NT2/D1 (cell line): ENCODE measurements around the gene PLA2G2C.

Experiments
- DNase-seq: peaks from one replicate; pipeline ENCODE4 v3.0.0-alpha.2; 2011; ENCODE audit warnings: low read depth, low spot score
- H3K27me3 ChIP-seq: 2 replicates; pipeline ENCODE4 v1.6.0; 2011; ENCODE audit warnings: mild to moderate bottlenecking; ENCODE audit not compliant: insufficient read length, insufficient read depth
- H3K36me3 ChIP-seq: 2 replicates; pipeline ENCODE4 v1.6.1; 2011; ENCODE audit warnings: mild to moderate bottlenecking, low read length, mixed read lengths; ENCODE audit not compliant: insufficient read depth, insufficient read length
- H3K4me1 ChIP-seq: 2 replicates; pipeline ENCODE4 v1.5.1; 2011; ENCODE audit not compliant: insufficient read depth, insufficient read length
- H3K4me3 ChIP-seq: 2 replicates; pipeline ENCODE4 v1.5.1; 2011; ENCODE audit warnings: low read depth; ENCODE audit not compliant: insufficient read length
- H3K9ac ChIP-seq: 2 replicates; pipeline ENCODE4 v1.6.0; 2011; ENCODE audit warnings: low read depth; ENCODE audit not compliant: insufficient read length
- H3K9me3 ChIP-seq: 2 replicates; pipeline ENCODE4 v1.5.1; 2011; ENCODE audit warnings: mild to moderate bottlenecking, low read length; ENCODE audit not compliant: insufficient read depth
- SUZ12 ChIP-seq: IDR thresholded peaks from 2 replicates; pipeline ENCODE4 v1.6.1; 2011; ENCODE audit not compliant: insufficient read length, insufficient read depth; ENCODE audit errors: extremely low read depth
- YY1 ChIP-seq: IDR thresholded peaks from 2 replicates; pipeline ENCODE4 v1.6.1; 2011; ENCODE audit not compliant: insufficient read length, insufficient read depth
- ZNF274 ChIP-seq: IDR thresholded peaks from 2 replicates; pipeline ENCODE4 v1.6.1; 2011; ENCODE audit warnings: mild to moderate bottlenecking, low read depth, low read length

Gene PLA2G2C

DNA sequence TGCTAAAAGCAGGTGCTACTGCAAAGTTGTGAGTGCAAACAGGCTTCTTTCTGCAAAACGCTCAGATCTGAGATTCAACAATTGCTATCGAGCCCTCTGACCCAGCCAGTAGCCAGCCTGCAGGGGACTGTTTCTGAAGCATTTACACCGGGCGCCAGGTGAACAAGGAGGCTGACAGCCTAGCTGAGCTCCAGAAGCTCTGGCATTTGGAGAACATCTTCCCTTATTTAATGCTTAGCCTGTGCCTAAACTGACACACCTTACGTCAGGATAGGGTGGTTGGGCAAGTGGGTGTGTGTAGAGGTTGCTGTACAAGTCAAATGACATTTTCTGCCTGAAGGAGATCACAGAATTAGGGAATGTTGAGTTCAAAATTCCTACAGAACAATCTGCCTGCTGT lies 15.8 kb upstream of the PLA2G2C start:
- Histone ChIP-seq H3K9me3 (no peaks in the 10 kb centered on the region), H3K9ac (no peak overlapping the region), H3K27me3 (no peaks in the 10 kb centered on the region), H3K36me3 (no peaks in the 10 kb centered on the region), H3K4me1 (peaks cover 7% of the 10 kb centered on the region), H3K4me3 (no peak overlapping the region)
- TF ChIP-seq SUZ12: no peak
- no peak for TF ChIP-seq ZNF274
- no peak for TF ChIP-seq YY1
- DNase-seq: no peak

DNA sequence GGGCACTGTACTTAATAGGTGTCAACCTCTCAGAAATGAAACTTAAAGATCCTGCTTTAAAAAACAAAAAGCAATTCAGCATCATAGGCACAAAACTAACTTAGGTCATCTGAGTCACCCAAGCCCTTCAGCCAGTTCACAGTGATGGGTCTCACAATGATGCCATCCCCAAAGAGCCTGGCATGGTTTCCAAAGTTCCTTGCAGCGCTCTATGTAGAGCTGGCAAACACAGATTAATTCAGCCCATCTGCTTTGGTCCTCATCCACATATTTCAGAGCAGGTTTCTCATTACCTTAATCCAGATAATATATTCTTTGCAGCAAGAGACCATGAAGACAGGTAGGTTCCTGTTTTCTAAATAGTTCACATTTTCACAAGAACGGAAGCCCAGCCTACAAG lies 14.6 kb upstream of the PLA2G2C start:
- no peak overlapping the region for H3K4me3 ChIP-seq
- TF ChIP-seq YY1: no peak
- no peak for TF ChIP-seq SUZ12
- no peak for TF ChIP-seq ZNF274
- no peaks in the 10 kb centered on the region for H3K9me3 ChIP-seq

DNA sequence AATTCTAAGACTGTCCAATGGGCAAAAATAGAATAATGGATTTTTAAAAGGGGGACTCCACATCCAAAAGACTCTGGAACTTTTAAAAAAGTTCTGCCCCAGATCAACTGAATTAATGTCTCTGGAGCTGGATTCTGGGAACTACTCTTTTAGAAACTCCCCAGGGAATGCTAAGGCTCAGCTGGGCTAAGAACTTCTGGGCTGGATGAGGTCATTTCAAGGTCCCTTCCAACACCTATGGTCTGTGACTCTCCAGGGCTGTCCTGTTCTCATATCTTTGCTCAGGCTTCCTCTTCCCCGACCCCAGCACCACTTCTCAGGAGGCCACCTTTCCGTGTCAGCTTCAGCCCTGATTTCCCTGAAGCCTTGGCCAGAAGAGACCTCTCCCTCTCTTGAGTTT lies 13.5 kb upstream of the PLA2G2C start:
- Histone ChIP-seq H3K9ac (no peak overlapping the region), H3K4me1 (peaks cover 7% of the 10 kb centered on the region)

More for the DNA sequence above, 14.6 kb upstream of the PLA2G2C start:
- no peak overlapping the region for H3K9ac ChIP-seq
- no peaks in the 10 kb centered on the region for H3K36me3 ChIP-seq
- H3K4me1 ChIP-seq: peaks cover 7% of the 10 kb centered on the region
- H3K27me3 ChIP-seq: no peaks in the 10 kb centered on the region
- DNase-seq: no peak

DNA sequence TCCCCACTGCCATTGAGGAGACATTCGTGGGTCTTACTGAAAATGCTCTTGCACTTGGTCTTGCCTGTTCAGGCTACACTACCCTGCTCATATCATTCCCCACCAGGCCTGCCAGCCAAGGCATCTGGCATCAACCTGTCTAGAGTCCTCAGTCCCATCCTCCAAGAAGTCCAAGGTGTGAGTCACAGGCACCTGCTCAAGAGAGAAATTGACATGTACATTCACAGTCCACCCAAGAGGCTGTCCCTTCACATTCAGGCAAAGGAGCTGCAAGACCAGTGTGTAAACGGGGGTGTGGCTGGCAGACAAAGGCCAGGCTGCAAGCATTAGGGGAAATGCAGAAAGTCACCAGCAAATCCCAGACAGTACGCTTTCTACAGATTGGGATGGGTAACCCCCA lies 13.1 kb upstream of the PLA2G2C start:
- no peak for DNase-seq
- Histone ChIP-seq H3K36me3 (no peaks in the 10 kb centered on the region), H3K9me3 (no peaks in the 10 kb centered on the region), H3K4me3 (no peak overlapping the region), H3K27me3 (no peaks in the 10 kb centered on the region), H3K9ac (no peak overlapping the region), H3K4me1 (peaks cover 7% of the 10 kb centered on the region)
- TF ChIP-seq ZNF274: no peak
- no peak for TF ChIP-seq SUZ12
- TF ChIP-seq YY1: no peak

More for the DNA sequence above, 13.5 kb upstream of the PLA2G2C start:
- H3K27me3 ChIP-seq: no peaks in the 10 kb centered on the region
- no peak overlapping the region for H3K4me3 ChIP-seq
- H3K36me3 ChIP-seq: no peaks in the 10 kb centered on the region
- TF ChIP-seq YY1: no peak
- TF ChIP-seq ZNF274: no peak
- no peak for TF ChIP-seq SUZ12
- DNase-seq: no peak
- no peaks in the 10 kb centered on the region for H3K9me3 ChIP-seq

DNA sequence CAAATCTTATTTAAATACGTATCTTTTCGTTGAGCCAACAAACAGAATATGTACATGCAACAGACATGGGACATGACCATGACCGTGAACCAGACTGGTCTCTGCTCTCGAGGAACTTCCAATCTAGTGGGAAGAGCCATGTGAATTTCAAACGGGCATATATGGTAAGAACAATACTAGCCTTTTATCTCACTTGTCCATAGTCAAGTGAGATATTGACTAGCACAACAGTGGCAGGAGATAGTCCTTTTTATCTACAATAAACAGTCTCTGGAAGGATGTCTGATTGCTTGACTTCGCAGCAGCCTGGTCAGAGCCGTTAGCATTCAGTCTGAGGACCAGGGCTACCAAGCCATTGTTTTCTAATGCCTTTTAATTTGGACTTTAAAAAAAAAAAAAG lies 12.6 kb upstream of the PLA2G2C start:
- H3K27me3 ChIP-seq: no peaks in the 10 kb centered on the region
- H3K4me1 ChIP-seq: peaks cover 7% of the 10 kb centered on the region
- no peak for DNase-seq
- H3K9me3 ChIP-seq: no peaks in the 10 kb centered on the region
- no peak overlapping the region for H3K9ac ChIP-seq
- TF ChIP-seq YY1: no peak
- TF ChIP-seq SUZ12: no peak
- TF ChIP-seq ZNF274: no peak
- no peaks in the 10 kb centered on the region for H3K36me3 ChIP-seq
- no peak overlapping the region for H3K4me3 ChIP-seq

DNA sequence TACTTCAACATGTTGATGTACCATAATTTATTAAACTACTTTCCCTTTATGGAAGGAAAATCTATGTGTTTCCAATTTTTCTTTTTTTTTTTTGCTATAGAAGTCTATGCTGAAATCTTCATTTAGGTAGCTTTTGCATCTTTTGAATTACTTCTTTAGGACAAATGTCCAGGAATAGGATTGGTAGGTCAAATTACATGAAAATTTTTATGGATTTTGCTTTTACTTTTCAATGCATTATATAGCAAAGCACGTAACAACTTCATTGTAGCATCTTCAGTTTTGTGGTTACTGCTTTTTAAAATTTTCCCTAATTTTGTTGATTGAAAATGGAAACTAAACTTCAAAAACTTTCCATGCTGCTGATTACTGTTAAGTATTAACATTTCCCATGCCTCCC lies 12.0 kb upstream of the PLA2G2C start:
- DNase-seq: no peak
- H3K4me1 ChIP-seq: peaks cover 7% of the 10 kb centered on the region
- no peak for TF ChIP-seq SUZ12
- H3K4me3 ChIP-seq: no peak overlapping the region
- no peaks in the 10 kb centered on the region for H3K9me3 ChIP-seq
- no peaks in the 10 kb centered on the region for H3K27me3 ChIP-seq
- no peak overlapping the region for H3K9ac ChIP-seq
- no peaks in the 10 kb centered on the region for H3K36me3 ChIP-seq

DNA sequence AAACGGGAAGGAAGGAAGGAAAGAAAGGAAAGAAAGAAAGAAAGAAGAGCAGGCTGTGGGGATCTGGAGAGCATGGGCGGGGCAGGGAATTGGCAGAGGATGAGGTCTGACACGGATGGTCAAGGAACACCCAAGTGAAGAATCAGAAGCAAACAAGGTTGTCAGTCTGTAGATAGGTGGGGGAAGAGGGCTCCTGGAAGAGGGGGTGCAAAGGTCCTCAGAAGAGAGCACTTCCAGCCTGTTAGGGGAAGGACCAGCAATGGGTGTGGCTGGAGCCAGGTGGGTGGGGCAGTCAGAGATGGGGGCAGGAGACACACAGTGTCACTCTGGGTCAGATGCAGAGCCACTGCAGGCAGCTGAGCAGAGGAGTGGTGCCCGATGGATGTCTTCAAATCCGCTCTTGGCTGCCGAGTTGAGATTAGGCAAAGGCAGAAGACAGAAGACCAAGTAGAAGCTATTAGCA lies 11.0 kb upstream of the PLA2G2C start:
- Histone ChIP-seq H3K4me3 (no peak overlapping the region), H3K4me1 (peaks cover 7% of the 10 kb centered on the region), H3K9me3 (no peaks in the 10 kb centered on the region), H3K9ac (no peak overlapping the region), H3K27me3 (no peaks in the 10 kb centered on the region), H3K36me3 (no peaks in the 10 kb centered on the region)
- TF ChIP-seq ZNF274 (no peak), YY1 (no peak), SUZ12 (no peak)
- DNase-seq: no peak

DNA sequence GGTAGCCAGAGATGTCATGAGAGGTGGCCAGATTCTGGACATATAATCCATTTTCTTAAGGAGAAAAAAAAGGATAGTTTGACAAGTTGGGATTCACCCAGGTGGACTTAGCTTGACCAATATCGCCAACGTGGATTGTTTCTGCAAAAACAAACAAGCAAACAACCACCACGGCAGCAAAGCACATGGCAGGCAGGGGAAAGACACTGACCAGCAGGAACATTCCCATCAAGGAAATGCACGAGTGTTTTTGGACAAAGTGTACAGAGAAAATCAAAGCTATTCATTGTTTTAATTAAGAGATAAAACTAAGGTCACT lies 9.1 kb upstream of the PLA2G2C start:
- no peaks in the 10 kb centered on the region for H3K9me3 ChIP-seq
- no peak overlapping the region for H3K9ac ChIP-seq
- DNase-seq: no peak
- H3K27me3 ChIP-seq: no peaks in the 10 kb centered on the region
- TF ChIP-seq SUZ12 (no peak), YY1 (no peak), ZNF274 (no peak)
- no peaks in the 10 kb centered on the region for H3K36me3 ChIP-seq
- peaks cover 7% of the 10 kb centered on the region for H3K4me1 ChIP-seq
- no peak overlapping the region for H3K4me3 ChIP-seq
